ENCODE data around the gene FAM200C. TPM values are rescaled to one million over a fixed set of nuclear protein-coding genes. Genes with fewer than 3 reads are reported as not detected.

FAM200C gene
- total RNA-seq, 2 donors from 2014 or later, result 2.7 to 6.0 TPM

- Histone ChIP-seq H3K36me3 (no peaks in the 10 kb centered on the region), H3K9me3 (no peaks in the 10 kb centered on the region), H3K4me1 (ENCODE audit: control insufficient read depth in 1 of 2, low read depth in 2 of 2) (peaks cover 0 to 16% of the 10 kb centered on the region in 2 donors), H3K27me3 (replicated peaks; ENCODE audit: insufficient read depth) (no peaks in the 10 kb centered on the region), H3K27ac (no peak overlapping the region), H3K4me3 (no peak overlapping the region)
- no peak for DNase-seq (ENCODE audit: low spot score)
- no peak for ATAC-seq (ENCODE audit: insufficient number of reproducible peaks, low FRiP score, low read depth)
- no peak for TF ChIP-seq CTCF (IDR thresholded peaks at IDR 0.05)
Observed at GRCh38 chr5:160375701-160376100, 24.2 kb downstream of the FAM200C start.

- no peak for TF ChIP-seq CTCF (IDR thresholded peaks at IDR 0.05)
- Histone ChIP-seq H3K27me3 (replicated peaks; ENCODE audit: insufficient read depth) (no peaks in the 10 kb centered on the region), H3K36me3 (no peaks in the 10 kb centered on the region), H3K4me3 (no peak overlapping the region), H3K4me1 (ENCODE audit: control insufficient read depth in 1 of 2, low read depth in 2 of 2) (peaks cover 0 to 16% of the 10 kb centered on the region in 2 donors), H3K9me3 (no peaks in the 10 kb centered on the region), H3K27ac (no peak overlapping the region)
- ATAC-seq (ENCODE audit: insufficient number of reproducible peaks, low FRiP score, low read depth), result no peak
- no peak for DNase-seq (ENCODE audit: low spot score)
Observed at GRCh38 chr5:160375166-160375565, 24.7 kb downstream of the FAM200C start.

GRCh38 chr5:160371294-160371693, 28.6 kb downstream of the FAM200C start:
- no peak for TF ChIP-seq CTCF (IDR thresholded peaks at IDR 0.05)
- Histone ChIP-seq H3K4me1 (ENCODE audit: control insufficient read depth in 1 of 2, low read depth in 2 of 2) (peaks cover 7 to 44% of the 10 kb centered on the region in 2 donors), H3K36me3 (no peaks in the 10 kb centered on the region), H3K27me3 (replicated peaks; ENCODE audit: insufficient read depth) (no peaks in the 10 kb centered on the region), H3K27ac (peak overlapping the region in 1 of 2 donors; percentile 25), H3K4me3 (no peak overlapping the region), H3K9me3 (no peaks in the 10 kb centered on the region)
- DNase-seq (ENCODE audit: low spot score), result no peak
- ATAC-seq (ENCODE audit: insufficient number of reproducible peaks, low FRiP score, low read depth), result no peak

GRCh38 chr5:160370713-160371034, 29.2 kb downstream of the FAM200C start:
- H3K4me1 ChIP-seq (ENCODE audit: control insufficient read depth in 1 of 2, low read depth in 2 of 2), result peaks cover 7 to 43% of the 10 kb centered on the region in 2 donors
- ATAC-seq (ENCODE audit: insufficient number of reproducible peaks, low FRiP score, low read depth) (no peak), DNase-seq (ENCODE audit: low spot score) (no peak)
- peak overlapping the region; percentile 82 for H3K4me3 ChIP-seq
- peak overlapping the region; percentile 46 to 66 for H3K27ac ChIP-seq
- H3K36me3 ChIP-seq, result no peaks in the 10 kb centered on the region
- TF ChIP-seq CTCF (IDR thresholded peaks at IDR 0.05), result no peak
- H3K9me3 ChIP-seq, result no peaks in the 10 kb centered on the region
- H3K27me3 ChIP-seq (replicated peaks; ENCODE audit: insufficient read depth), result no peaks in the 10 kb centered on the region

GRCh38 chr5:160369990-160370712, 29.7 kb downstream of the FAM200C start, which contains the start of gene C1QTNF2:
TSS of gene C1QTNF2 (minus strand) at chr5:160370626. CDS start at chr5:160355011, 15,615 bp downstream.
- DNase-seq (ENCODE audit: low spot score), result no peak

More at GRCh38 chr5:160369990-160370712, 29.7 kb downstream of the FAM200C start, which contains the start of gene C1QTNF2:
- H3K36me3 ChIP-seq, result no peaks in the 10 kb centered on the region
- H3K27ac ChIP-seq, result peak within 1 kb of the TSS; percentile 46 to 66
- H3K4me1 ChIP-seq (ENCODE audit: control insufficient read depth in 1 of 2, low read depth in 2 of 2), result peaks cover 7 to 42% of the 10 kb centered on the region in 2 donors
- no peaks in the 10 kb centered on the region for H3K27me3 ChIP-seq (replicated peaks; ENCODE audit: insufficient read depth)
- H3K4me3 ChIP-seq, result peak within 1 kb of the TSS; percentile 82
- ATAC-seq (ENCODE audit: insufficient number of reproducible peaks, low FRiP score, low read depth), result peak; percentile 64
- no peak for TF ChIP-seq CTCF (IDR thresholded peaks at IDR 0.05)
- H3K9me3 ChIP-seq, result no peaks in the 10 kb centered on the region

Data from thoracic aorta (tissue), 2 donors.